Transverse colon (tissue), 3 donors: ENCODE data around the gene STMP1.

Experiments used
- POLR2A ChIP-seq: fragments of 450-650 bp; IDR thresholded peaks from one replicate; pipeline ENCODE4 v1.6.1; 2016; ENCODE audit warnings: antibody characterized with exemption, mild to moderate bottlenecking, moderate library complexity
- TF ChIP-seq, protein P1 (sequence below), 5 experiments: fragments of 200-600 bp in 3 of 5; fragments of 450-650 bp in 2 of 5; sonication (generic) in 3 of 5; IDR thresholded peaks; 1 replicate in 2 of 5; 2 replicates in 3 of 5; pipeline ENCODE4 v1.5.1; 2016 to 2017; ENCODE audit warnings: antibody characterized with exemption in 5 of 5, inconsistent platforms in 3 of 5, mild to moderate bottlenecking in 2 of 5, moderate library complexity in 1 of 5

GRCh38 chr7:135662373-135663114 lies at the start of gene STMP1:
- TF ChIP-seq, protein P1, sequence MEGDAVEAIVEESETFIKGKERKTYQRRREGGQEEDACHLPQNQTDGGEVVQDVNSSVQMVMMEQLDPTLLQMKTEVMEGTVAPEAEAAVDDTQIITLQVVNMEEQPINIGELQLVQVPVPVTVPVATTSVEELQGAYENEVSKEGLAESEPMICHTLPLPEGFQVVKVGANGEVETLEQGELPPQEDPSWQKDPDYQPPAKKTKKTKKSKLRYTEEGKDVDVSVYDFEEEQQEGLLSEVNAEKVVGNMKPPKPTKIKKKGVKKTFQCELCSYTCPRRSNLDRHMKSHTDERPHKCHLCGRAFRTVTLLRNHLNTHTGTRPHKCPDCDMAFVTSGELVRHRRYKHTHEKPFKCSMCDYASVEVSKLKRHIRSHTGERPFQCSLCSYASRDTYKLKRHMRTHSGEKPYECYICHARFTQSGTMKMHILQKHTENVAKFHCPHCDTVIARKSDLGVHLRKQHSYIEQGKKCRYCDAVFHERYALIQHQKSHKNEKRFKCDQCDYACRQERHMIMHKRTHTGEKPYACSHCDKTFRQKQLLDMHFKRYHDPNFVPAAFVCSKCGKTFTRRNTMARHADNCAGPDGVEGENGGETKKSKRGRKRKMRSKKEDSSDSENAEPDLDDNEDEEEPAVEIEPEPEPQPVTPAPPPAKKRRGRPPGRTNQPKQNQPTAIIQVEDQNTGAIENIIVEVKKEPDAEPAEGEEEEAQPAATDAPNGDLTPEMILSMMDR (IDR thresholded peaks at IDR 0.05), result peak in 2 of 5 experiments; percentile 5 to 86
- TF ChIP-seq POLR2A, result peak; percentile 91
